Measurements from ENCODE around the gene ZNF516.

The ZNF516 gene

DNA sequence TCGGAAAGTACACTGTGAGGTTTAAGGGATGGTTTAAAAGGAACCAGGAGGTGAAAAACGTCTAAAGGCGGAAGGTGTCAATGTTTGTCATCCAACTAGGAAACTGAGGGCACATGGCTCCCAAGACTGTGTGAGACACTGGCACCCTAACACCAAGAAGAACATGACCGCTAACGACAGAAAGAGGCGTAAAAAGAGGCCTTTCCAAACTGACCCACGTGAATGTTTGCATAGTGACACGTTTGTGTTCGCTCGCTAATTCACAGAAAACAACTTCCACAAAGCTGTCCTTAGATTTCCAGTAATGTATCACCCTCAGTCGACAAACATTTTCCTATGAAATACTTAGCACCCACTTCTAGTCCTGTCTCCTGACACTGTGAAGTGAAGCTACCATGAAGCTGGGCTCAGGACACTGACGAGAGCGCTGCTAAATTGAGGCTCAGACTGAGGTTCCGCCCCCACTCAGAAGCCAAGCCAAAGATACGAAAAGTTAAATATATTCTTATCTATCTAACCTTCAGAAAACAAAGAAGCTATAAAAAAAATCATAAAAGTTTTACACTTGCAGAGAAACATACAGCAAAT, 86.5 kb downstream of the ZNF516 start:
- H3K4me2 ChIP-seq (ENCODE audit: low read length) = no peak overlapping the region
- 0 out of 2 replicates have a peak, but pooled peaks cover 8% of the 10 kb centered on the region for H3K4me1 ChIP-seq (ENCODE audit: control insufficient read depth, low read length)
- H4K20me1 ChIP-seq (ENCODE audit: control insufficient read depth, insufficient read depth, low read depth, low read length) = peaks cover 7% of the 10 kb centered on the region
- no peaks in the 10 kb centered on the region for H3K9me2 ChIP-seq (replicated peaks; ENCODE audit: control insufficient read depth, low read length)
- H3K79me2 ChIP-seq (ENCODE audit: control insufficient read depth, low read length) = peaks cover 84% of the 10 kb centered on the region
- no peak for TF ChIP-seq EZH2phosphoT487 (IDR thresholded peaks at IDR 0.05; ENCODE audit: borderline replicate concordance, low read length)
- TF ChIP-seq, protein P1, sequence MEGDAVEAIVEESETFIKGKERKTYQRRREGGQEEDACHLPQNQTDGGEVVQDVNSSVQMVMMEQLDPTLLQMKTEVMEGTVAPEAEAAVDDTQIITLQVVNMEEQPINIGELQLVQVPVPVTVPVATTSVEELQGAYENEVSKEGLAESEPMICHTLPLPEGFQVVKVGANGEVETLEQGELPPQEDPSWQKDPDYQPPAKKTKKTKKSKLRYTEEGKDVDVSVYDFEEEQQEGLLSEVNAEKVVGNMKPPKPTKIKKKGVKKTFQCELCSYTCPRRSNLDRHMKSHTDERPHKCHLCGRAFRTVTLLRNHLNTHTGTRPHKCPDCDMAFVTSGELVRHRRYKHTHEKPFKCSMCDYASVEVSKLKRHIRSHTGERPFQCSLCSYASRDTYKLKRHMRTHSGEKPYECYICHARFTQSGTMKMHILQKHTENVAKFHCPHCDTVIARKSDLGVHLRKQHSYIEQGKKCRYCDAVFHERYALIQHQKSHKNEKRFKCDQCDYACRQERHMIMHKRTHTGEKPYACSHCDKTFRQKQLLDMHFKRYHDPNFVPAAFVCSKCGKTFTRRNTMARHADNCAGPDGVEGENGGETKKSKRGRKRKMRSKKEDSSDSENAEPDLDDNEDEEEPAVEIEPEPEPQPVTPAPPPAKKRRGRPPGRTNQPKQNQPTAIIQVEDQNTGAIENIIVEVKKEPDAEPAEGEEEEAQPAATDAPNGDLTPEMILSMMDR (IDR thresholded peaks at IDR 0.05; ENCODE audit: low read depth, low read length, poor library complexity, severe bottlenecking) = no peak
- H3K27me3 ChIP-seq (ENCODE audit: control insufficient read depth, low read length) = no peaks in the 10 kb centered on the region
- H3K9me3 ChIP-seq (ENCODE audit: control insufficient read depth, insufficient read depth, low read length) = no peaks in the 10 kb centered on the region
- H3F3A ChIP-seq (ENCODE audit: control insufficient read depth, insufficient read depth) = no peaks in the 10 kb centered on the region
- H3K4me3 ChIP-seq (ENCODE audit: low read length) = no peak overlapping the region
- peaks cover 3% of the 10 kb centered on the region; the same call in 1 of the 2 replicates for H3K36me3 ChIP-seq (ENCODE audit: control insufficient read depth, low read length)
- no peak overlapping the region for H3K27ac ChIP-seq (ENCODE audit: low read depth, low read length)

DNA sequence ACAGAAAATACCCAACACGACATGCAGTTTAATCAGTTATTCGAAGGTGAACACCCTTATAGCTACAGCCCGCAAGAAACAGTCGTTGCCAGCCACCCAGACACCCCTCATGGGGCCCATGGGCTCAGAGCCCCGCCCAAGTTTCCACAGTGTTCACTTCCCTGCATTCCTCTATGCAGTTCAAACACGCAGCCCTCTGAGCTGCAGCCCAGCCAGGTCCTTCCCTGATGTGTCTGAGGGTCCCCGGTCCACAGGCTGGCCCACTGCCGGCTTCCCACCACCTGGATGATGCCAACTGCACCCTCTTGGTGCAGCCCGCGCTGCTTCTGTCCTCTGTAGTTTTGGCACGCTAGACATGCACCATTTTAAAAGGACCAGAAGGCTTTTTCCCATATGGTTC, 87.4 kb downstream of the ZNF516 start:
- Histone ChIP-seq H3K79me2 (ENCODE audit: control insufficient read depth, low read length) (peaks cover 85% of the 10 kb centered on the region), H3K36me3 (ENCODE audit: control insufficient read depth, low read length) (peaks cover 3% of the 10 kb centered on the region; the same call in 1 of the 2 replicates), H3K4me2 (ENCODE audit: low read length) (no peak overlapping the region), H3K27me3 (ENCODE audit: control insufficient read depth, low read length) (no peaks in the 10 kb centered on the region), H3K4me3 (ENCODE audit: low read length) (no peak overlapping the region), H3F3A (ENCODE audit: control insufficient read depth, insufficient read depth) (no peaks in the 10 kb centered on the region), H3K4me1 (ENCODE audit: control insufficient read depth, low read length) (0 out of 2 replicates have a peak, but pooled peaks cover 8% of the 10 kb centered on the region), H4K20me1 (ENCODE audit: control insufficient read depth, insufficient read depth, low read depth, low read length) (peaks cover 14% of the 10 kb centered on the region), H3K9me2 (replicated peaks; ENCODE audit: control insufficient read depth, low read length) (no peaks in the 10 kb centered on the region), H3K27ac (ENCODE audit: low read depth, low read length) (no peak overlapping the region), H3K9me3 (ENCODE audit: control insufficient read depth, insufficient read depth, low read length) (no peaks in the 10 kb centered on the region)
- TF ChIP-seq, protein P1 (IDR thresholded peaks at IDR 0.05; ENCODE audit: low read depth, low read length, poor library complexity, severe bottlenecking) = no peak
- TF ChIP-seq EZH2phosphoT487 (IDR thresholded peaks at IDR 0.05; ENCODE audit: borderline replicate concordance, low read length) = no peak

DNA sequence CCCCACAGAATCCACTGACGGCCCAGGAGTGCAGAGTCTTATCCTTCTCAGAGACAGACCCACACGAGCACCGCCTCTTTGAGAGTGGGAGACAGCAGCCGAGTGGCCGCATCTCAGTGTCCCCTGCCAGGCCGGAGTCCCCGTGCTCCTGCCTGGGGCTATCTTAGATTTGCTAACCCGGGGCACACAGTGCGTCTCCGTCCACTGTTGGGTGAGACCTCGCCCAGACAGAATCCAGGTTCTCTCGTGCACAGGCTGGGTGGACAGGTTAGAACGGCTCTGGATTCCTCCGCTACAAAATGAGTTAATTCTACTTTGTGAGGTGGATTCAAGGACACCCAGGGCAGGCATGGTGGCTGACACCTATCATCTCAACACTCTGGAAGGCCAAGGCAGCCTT, 88.3 kb downstream of the ZNF516 start:
- Histone ChIP-seq H3K27me3 (ENCODE audit: control insufficient read depth, low read length) (no peaks in the 10 kb centered on the region), H3K27ac (ENCODE audit: low read depth, low read length) (no peak overlapping the region), H3F3A (ENCODE audit: control insufficient read depth, insufficient read depth) (no peaks in the 10 kb centered on the region), H4K20me1 (ENCODE audit: control insufficient read depth, insufficient read depth, low read depth, low read length) (peaks cover 15% of the 10 kb centered on the region), H3K79me2 (ENCODE audit: control insufficient read depth, low read length) (peaks cover 85% of the 10 kb centered on the region), H3K4me2 (ENCODE audit: low read length) (no peak overlapping the region), H3K9me2 (replicated peaks; ENCODE audit: control insufficient read depth, low read length) (no peaks in the 10 kb centered on the region), H3K4me1 (ENCODE audit: control insufficient read depth, low read length) (0 out of 2 replicates have a peak, but pooled peaks cover 8% of the 10 kb centered on the region), H3K4me3 (ENCODE audit: low read length) (no peak overlapping the region), H3K9me3 (ENCODE audit: control insufficient read depth, insufficient read depth, low read length) (no peaks in the 10 kb centered on the region), H3K36me3 (ENCODE audit: control insufficient read depth, low read length) (peaks cover 3% of the 10 kb centered on the region; the same call in 1 of the 2 replicates)
- TF ChIP-seq EZH2phosphoT487 (IDR thresholded peaks at IDR 0.05; ENCODE audit: borderline replicate concordance, low read length) = no peak
- TF ChIP-seq, protein P1 (IDR thresholded peaks at IDR 0.05; ENCODE audit: low read depth, low read length, poor library complexity, severe bottlenecking) = no peak

Measured in DOHH2 (cell line).